HEK293T (cell line): ENCODE measurements around the gene DNAI1.

ENCODE experiments used
- ARNT ChIP-seq: fragments of 450-650 bp; IDR thresholded peaks from 2 replicates; pipeline ENCODE4 v1.6.1; 2017; ENCODE audit warnings: mild to moderate bottlenecking
- BHLHE40 ChIP-seq: fragments of 450-650 bp; IDR thresholded peaks from 2 replicates; pipeline ENCODE4 v1.6.1; 2016; ENCODE audit warnings: mild to moderate bottlenecking, moderate library complexity, borderline replicate concordance
- ELF4 ChIP-seq: fragments of 450-650 bp; IDR thresholded peaks from 2 replicates; pipeline ENCODE4 v1.6.1; 2017; ENCODE audit warnings: antibody characterized with exemption
- FOXK2 ChIP-seq: fragments of 450-650 bp; IDR thresholded peaks from 2 replicates; pipeline ENCODE4 v1.6.1; 2016; ENCODE audit warnings: mild to moderate bottlenecking
- FOXM1 ChIP-seq: fragments of 450-650 bp; IDR thresholded peaks from 2 replicates; pipeline ENCODE4 v1.6.1; 2017; ENCODE audit warnings: mild to moderate bottlenecking, borderline replicate concordance
- HDGF ChIP-seq: fragments of 450-650 bp; IDR thresholded peaks from 2 replicates; pipeline ENCODE4 v1.6.1; 2017; ENCODE audit warnings: antibody characterized with exemption, borderline replicate concordance
- LEF1 ChIP-seq: fragments of 450-650 bp; IDR thresholded peaks from 2 replicates; pipeline ENCODE4 v1.6.1; 2017; ENCODE audit warnings: mild to moderate bottlenecking, borderline replicate concordance
- NFRKB ChIP-seq: fragments of 450-650 bp; IDR thresholded peaks from 2 replicates; pipeline ENCODE4 v1.6.1; 2016; ENCODE audit warnings: mild to moderate bottlenecking, moderate library complexity
- SP1 ChIP-seq: fragments of 450-650 bp; IDR thresholded peaks from 2 replicates; pipeline ENCODE4 v1.6.1; 2017
- TARDBP ChIP-seq: fragments of 450-650 bp; IDR thresholded peaks from 2 replicates; pipeline ENCODE4 v1.6.1; 2016
- ZNF384 ChIP-seq: fragments of 450-650 bp; IDR thresholded peaks from 2 replicates; pipeline ENCODE4 v1.6.1; 2016
- TF ChIP-seq, protein P1 (sequence below): fragments of 450-650 bp; IDR thresholded peaks from 2 replicates; pipeline ENCODE4 v1.6.1; 2016

DNA sequence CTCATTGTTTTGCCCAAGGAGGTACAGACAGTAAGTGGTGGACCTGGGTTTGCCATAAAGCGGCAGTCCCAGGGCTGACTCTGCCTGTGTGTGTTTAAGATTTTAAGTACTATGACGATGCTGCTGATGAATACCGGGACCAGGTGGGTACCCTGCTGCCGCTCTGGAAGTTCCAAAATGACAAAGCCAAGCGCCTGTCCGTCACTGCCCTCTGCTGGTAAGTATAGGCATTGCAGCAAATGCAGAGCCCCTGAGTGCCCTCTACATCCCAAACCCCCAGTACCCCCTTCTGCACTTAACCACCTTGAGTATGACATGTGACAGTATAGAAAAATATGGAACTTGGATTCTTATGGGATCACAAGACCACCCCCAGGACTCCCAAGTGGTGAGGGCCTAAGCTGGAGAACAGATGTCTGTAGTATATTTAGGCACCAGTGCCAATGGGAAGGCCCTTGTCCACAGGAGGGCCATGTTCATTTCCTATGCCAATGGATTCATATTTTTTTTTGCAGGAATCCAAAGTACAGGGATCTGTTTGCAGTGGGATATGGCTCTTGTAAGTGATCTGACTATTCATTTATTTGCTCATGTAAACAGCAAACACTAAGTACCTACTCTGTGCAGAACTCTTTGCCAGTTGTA is 42.1 kb downstream of the DNAI1 start:
- TF ChIP-seq BHLHE40 (no peak), SP1 (no peak), LEF1 (no peak), TARDBP (no peak), FOXM1 (no peak), ARNT (no peak), NFRKB (no peak), ZNF384 (no peak), HDGF (no peak), ELF4 (no peak), FOXK2 (no peak)
- TF ChIP-seq, protein P1, sequence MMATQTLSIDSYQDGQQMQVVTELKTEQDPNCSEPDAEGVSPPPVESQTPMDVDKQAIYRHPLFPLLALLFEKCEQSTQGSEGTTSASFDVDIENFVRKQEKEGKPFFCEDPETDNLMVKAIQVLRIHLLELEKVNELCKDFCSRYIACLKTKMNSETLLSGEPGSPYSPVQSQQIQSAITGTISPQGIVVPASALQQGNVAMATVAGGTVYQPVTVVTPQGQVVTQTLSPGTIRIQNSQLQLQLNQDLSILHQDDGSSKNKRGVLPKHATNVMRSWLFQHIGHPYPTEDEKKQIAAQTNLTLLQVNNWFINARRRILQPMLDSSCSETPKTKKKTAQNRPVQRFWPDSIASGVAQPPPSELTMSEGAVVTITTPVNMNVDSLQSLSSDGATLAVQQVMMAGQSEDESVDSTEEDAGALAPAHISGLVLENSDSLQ, result no peak
